ENCODE results near the gene KIF15. TPM values are rescaled to one million over a fixed set of nuclear protein-coding genes. Genes with fewer than 3 reads are reported as not detected.
"Not testable (repeated sequence)": the region's sequence is repeated elsewhere in the genome, so short reads cannot be mapped to it uniquely, and the experiment has no call there.

The KIF15 gene
- polyA plus RNA-seq, 1 donor from 2014 or later, result 5.8 TPM

GRCh38 chr3:44814751-44815150 lies 53.2 kb downstream of the KIF15 start:
- H2AFZ ChIP-seq (ENCODE audit: low read depth, low read length), result no peak overlapping the region
- no peaks in the 10 kb centered on the region for H4K20me1 ChIP-seq (ENCODE audit: insufficient read depth)
- no peaks in the 10 kb centered on the region for H3F3A ChIP-seq (ENCODE audit: insufficient read depth, low read length, poor library complexity, severe bottlenecking)
- H3K9ac ChIP-seq (ENCODE audit: low read length), result no peak overlapping the region
- H3K27me3 ChIP-seq (ENCODE audit: insufficient read depth, low read depth, low read length), result no peaks in the 10 kb centered on the region
- no peaks in the 10 kb centered on the region for H3K79me2 ChIP-seq (replicated peaks; ENCODE audit: insufficient read depth, low read length)
- H3K4me2 ChIP-seq (ENCODE audit: low read length), result no peak overlapping the region
- H3K27ac ChIP-seq (ENCODE audit: low read length), result no peak overlapping the region
- H3K4me3 ChIP-seq (ENCODE audit: low read length), result no peak overlapping the region
- H3K9me2 ChIP-seq (ENCODE audit: insufficient read depth, low read length), result no peaks in the 10 kb centered on the region
- no peaks in the 10 kb centered on the region for H3K9me3 ChIP-seq (ENCODE audit: low read length)
- H3K36me3 ChIP-seq (ENCODE audit: insufficient read depth, low read length), result no peaks in the 10 kb centered on the region
- no peak for TF ChIP-seq REST (IDR thresholded peaks at IDR 0.05; ENCODE audit: borderline replicate concordance)
- no peak for TF ChIP-seq EP300 (conservative IDR thresholded peaks at IDR 0.05; ENCODE audit: poor library complexity, severe bottlenecking)
- no peak for TF ChIP-seq CTCF (IDR thresholded peaks at IDR 0.05; ENCODE audit: poor library complexity, severe bottlenecking)
- no peak for TF ChIP-seq EZH2 (IDR thresholded peaks at IDR 0.05; ENCODE audit: borderline replicate concordance, insufficient read depth, low read length, poor library complexity, severe bottlenecking)
- no peak for TF ChIP-seq SMC3 (conservative IDR thresholded peaks at IDR 0.05; ENCODE audit: poor library complexity)
- no peak for TF ChIP-seq POLR2AphosphoS5 (IDR thresholded peaks at IDR 0.05)
- TF ChIP-seq MXI1 (conservative IDR thresholded peaks at IDR 0.05; ENCODE audit: poor library complexity, severe bottlenecking), result no peak

- H3K4me3 ChIP-seq (ENCODE audit: low read length); H3K9ac ChIP-seq (ENCODE audit: low read length); H3K79me2 ChIP-seq (replicated peaks; ENCODE audit: insufficient read depth, low read length); H3K9me3 ChIP-seq (ENCODE audit: low read length); H3K27me3 ChIP-seq (ENCODE audit: insufficient read depth, low read depth, low read length); H3F3A ChIP-seq (ENCODE audit: insufficient read depth, low read length, poor library complexity, severe bottlenecking); H2AFZ ChIP-seq (ENCODE audit: low read depth, low read length); H4K20me1 ChIP-seq (ENCODE audit: insufficient read depth); H3K36me3 ChIP-seq (ENCODE audit: insufficient read depth, low read length); H3K9me2 ChIP-seq (ENCODE audit: insufficient read depth, low read length); H3K27ac ChIP-seq (ENCODE audit: low read length); H3K4me2 ChIP-seq (ENCODE audit: low read length): not testable (repeated sequence)
Measured at GRCh38 chr3:44816334-44816733, 54.7 kb downstream of the KIF15 start.

GRCh38 chr3:44821206-44821605 lies 59.6 kb downstream of the KIF15 start:
- H3K27me3 ChIP-seq (ENCODE audit: insufficient read depth, low read depth, low read length); H4K20me1 ChIP-seq (ENCODE audit: insufficient read depth); H3K9ac ChIP-seq (ENCODE audit: low read length); H3K4me2 ChIP-seq (ENCODE audit: low read length); H3K9me3 ChIP-seq (ENCODE audit: low read length); H3K9me2 ChIP-seq (ENCODE audit: insufficient read depth, low read length); H3K79me2 ChIP-seq (replicated peaks; ENCODE audit: insufficient read depth, low read length); H3K27ac ChIP-seq (ENCODE audit: low read length); H3K36me3 ChIP-seq (ENCODE audit: insufficient read depth, low read length); H2AFZ ChIP-seq (ENCODE audit: low read depth, low read length); H3F3A ChIP-seq (ENCODE audit: insufficient read depth, low read length, poor library complexity, severe bottlenecking); H3K4me3 ChIP-seq (ENCODE audit: low read length): not testable (repeated sequence)

All from neural cell (in vitro differentiated cells).